ENCODE data around the gene CFAP299.
"Not testable (repeated sequence)": the region's sequence is repeated elsewhere in the genome, so short reads cannot be mapped to it uniquely, and the experiment has no call there.

Gene CFAP299

DNA sequence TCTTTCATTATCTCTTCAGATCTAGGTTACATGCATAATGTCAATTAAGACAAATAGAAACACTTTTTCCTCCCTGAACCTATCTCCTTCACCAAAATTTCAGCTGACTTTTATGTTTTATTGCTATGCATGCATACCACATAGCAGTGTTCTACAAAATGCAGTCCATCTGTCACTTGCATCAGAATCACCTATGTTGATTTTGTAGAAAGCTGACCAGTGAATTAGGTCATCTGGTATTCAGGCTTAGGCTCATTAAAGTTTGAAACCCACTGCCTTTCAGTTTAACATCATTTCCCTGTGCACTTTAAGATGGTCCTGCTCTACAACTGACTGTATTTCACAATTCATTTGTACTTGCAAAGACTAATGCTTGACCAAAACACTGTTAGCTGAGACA is 277.9 kb downstream of the CFAP299 start:
- DNase-seq: no peak

DNA sequence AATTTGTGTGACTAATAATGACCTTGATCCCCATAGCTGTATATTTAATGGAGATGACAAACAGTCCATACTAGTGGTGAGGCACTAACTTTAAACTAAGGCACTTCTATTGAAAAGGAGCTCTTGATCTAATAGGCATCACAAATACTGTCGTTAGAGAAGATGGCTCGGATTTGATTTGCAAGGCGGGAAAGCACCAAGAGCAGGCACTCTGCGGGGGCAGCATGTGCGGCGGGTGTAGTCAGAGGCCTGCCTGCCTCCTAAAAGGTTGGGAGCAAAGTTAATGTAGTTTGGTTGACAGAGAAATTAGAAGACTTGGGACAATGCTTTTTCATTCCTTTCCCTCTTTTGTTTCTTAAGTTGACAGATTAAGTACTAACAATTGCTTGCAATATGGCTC is 278.8 kb downstream of the CFAP299 start:
- DNase-seq: no peak

DNA sequence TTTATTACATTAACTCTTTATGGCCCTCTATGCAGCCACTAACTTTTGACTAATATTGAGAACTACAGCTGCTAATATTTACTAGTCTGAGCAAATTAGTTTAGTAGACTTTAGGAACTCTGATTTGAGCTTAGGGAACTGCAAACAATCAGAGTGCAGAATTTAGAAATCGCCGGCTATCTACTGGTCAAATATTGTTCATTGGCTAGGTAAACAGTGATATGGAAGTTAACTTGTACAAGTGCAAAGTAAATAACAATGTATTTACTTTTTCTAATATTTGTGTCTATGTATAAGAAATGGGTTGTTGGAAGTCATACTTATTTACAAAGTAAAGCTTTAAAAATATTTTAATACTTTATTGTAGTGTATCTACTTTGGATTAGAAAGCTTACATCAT is 279.6 kb downstream of the CFAP299 start:
- no peak for DNase-seq

DNA sequence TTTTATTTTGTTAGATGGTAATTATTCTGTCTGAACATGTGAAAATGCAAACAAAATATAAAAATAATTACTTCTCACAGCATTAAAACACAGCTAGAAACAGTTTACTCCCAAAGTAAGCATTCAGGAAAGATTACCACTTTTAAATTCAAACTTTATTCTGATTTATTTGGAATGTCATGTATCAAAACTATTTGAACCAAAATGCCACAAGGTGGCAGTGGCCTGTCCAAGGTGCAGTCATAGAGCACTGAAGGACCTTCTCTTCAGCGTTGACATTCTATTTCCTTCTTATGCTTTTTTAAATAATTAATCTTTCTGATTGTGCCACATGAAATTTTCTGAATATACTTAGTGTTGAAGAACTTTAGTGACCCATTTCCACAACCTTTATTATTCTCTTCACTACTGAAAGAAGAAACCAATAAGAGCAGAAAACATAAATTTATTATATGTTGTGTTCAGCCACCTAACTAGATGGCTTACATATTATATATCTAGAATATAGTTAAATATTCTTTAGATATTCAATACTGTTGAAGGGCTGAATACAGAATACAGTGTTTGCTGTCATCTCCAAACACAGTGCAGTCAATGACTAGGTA is 283.6 kb downstream of the CFAP299 start:
- DNase-seq: no peak

DNA sequence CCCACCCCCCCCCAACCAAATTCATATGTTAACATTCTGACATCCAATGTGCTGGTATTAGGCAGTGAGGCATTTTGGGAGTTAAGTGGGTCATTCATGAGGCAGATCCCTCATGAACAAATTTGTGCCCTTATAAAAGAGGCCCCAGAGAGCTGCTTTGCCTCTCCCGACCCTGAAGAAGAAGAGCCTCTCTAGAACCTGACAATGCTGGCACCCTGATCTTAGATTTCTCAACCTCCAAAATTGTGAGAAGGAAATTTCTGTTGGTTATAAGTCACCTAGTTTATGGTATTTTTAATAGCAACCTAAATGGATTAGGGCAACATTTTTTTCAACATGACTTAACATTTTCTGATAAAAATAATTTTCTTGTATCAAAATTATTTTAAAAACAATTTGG is 296.3 kb downstream of the CFAP299 start:
- DNase-seq: no peak

DNA sequence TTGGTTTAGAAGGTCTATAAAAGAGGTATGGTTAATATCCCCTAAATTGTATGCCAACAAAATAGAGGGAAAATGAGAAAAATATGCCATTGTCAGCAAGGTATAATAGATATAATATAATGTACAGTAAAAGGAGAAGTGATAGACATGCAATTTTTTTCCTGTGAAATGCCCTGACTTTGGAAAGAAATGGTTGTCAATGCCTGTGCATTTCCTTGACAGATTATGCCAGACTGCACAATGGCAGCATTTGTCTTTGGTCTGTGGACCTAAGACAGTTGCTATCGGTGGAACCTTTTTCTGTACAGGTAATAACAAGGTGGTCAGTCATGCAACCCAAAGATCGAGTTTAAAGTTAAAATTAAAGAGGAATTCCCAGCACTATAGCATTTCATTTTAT is 301.7 kb downstream of the CFAP299 start:
- DNase-seq: no peak

DNA sequence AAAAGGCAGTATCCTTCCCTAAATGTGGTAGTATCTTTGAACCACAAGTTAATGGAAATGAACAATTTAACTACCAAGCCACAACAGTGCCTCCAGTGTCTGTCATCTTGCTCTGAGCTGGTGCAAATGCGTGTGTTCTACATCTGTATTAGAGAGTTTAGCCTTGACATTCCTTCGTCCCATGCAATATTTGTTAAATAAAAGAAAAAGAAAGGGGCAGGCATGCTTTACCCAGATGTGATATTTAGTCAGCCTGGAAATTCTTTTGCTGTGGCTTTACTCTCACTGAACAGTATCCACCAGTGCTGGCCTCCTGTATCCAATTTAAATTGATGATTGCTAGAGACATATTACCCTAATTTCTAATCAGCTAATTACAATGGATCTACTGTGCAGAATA is 310.5 kb downstream of the CFAP299 start:
- no peak for DNase-seq

DNA sequence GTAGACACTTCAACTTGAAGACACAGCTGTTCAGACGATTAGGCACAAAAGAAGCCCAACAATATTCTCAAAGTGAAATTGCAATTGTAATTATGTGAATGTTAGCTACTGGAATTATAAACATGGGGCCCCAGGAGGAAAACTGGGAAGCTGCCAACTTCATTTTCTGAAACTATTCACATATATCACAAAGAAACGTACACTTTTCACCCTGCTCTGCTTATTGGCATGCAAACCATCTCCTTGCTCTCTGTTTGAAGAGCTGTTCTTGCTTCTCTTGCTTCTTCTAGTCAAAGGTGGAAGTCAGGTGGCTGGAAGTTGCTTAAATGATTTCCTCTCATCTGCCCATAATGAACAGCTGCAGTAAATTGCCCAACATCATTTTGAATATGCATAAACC is 320.1 kb downstream of the CFAP299 start:
- no peak for DNase-seq

DNA sequence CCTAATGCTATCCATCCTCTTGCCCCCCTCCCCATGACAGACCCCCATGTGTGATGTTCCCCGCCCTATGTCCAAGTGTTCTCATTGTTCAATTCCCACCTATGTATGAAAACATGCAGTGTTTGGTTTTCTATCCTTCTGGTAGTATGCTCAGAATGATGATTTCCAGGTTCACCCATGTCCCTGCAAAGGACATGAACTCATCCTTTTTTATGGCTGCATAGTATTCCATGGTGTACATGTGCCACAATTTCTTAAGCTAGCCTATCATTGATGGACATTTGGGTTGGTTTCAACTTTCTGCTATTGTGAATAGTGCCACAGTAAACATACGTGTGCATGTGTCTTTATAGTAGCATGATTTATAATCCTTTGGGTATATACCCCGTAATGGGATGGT is 334.6 kb downstream of the CFAP299 start:
- DNase-seq: not testable (repeated sequence)

DNA sequence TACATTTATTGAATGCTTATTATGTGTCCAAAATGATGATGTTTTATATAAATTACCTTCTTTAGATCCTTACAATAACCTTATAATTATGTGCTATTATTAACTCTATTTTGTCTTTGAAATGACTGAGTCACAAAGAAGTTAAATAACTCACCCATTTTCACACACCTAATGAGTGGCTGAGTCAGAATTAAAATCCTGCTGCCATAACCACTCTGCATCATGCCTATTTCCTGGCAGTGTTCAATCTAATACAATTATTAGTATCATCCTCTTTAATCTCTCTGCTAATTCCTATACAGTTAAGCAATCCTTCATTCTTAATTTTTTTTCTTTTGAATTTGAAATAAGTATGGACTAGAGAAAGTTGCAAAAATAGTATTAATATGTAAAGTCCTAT is 342.9 kb downstream of the CFAP299 start:
- DNase-seq: no peak

DNA sequence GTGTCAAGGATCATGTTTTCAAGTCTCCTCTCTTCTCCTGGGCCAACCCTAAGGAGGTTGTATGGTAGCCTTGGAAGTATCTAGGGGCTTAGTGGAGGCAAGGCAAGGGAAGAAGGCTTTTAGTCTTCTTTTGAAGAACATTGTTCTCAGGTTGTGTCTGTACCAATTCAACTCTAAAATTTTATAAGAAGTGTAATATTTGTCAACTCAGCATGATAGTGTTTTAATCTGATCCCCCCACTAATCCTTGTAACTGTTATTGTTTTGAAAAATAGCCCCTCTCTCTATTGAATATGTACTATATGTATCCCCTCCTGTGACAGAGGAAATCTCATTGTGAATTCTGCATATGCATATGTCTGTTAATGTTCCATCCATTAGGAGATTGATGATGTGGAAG is 345.4 kb downstream of the CFAP299 start:
- DNase-seq: no peak

DNA sequence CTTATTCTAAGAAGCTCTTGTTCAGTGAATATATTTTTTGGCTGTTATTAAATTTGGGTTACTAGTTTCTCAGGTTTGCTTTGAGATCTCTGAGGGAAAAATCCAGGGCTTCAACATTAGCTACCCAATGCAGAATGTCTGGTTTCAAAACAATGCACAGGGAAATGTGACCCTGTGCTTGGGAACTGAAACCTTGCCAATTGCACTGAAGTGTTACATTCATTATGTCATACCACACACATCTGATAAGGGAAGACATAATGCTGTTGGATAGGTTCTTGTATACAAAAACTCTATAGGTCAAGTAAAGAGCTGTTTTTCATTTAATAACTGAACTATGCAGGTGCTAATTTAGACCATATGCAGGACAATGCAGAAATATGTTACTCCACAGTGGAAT is 349.7 kb downstream of the CFAP299 start:
- DNase-seq: no peak

DNA sequence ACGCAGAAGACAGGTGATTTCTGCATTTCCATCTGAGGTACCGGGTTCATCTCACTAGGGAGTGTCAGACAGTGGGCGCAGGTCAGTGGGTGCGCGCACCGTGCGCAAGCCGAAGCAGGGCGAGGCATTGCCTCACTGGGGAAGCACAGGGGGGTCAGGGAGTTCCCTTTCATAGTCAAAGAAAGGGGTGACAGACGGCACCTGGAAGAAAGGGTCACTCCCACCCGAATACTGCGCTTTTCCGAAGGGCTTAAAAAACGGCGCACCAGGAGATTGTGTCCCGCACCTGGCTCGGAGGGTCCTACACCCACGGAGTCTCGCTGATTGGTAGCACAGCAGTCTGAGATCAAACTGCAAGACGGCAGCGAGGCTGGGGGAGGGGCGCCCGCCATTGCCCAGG is 352.2 kb downstream of the CFAP299 start:
- not testable (repeated sequence) for DNase-seq

DNA sequence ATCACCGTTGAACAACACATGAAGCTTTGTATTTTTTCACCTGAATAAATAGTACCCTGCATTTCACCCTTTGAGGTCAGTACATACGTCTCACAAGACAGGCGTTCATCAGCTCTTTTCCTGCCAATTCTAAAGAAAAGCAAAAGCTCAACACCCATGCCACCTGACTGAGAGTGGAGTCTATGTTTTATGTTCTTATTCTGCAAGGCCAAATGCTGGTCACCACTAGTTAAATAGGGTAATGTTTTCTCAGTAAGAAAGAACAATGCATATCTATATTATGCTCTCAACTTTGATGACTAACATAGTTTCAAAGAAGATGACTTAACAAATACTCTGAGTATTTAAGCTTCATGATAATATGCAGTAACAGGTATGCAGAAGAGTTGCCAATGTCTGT is 358.6 kb downstream of the CFAP299 start:
- DNase-seq: no peak

DNA sequence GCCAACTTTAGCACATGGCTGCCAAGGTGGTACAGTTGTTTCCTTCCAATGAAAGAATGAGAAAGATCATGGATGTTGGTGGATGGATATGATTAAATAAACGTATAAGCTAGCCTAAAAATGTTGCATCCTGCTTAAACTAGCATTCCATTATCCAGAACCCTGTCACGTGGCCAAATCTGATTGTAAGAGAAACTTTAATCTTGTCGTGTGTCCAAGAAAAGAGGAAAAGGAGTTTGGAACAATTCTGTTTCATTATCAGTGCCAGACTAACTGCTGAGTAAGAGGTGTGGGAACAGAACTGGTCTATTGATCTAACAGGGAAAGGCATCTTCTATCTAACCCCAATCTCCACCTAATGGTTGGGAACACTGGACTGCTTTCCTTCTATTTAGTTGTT is 369.8 kb downstream of the CFAP299 start:
- no peak for DNase-seq

DNA sequence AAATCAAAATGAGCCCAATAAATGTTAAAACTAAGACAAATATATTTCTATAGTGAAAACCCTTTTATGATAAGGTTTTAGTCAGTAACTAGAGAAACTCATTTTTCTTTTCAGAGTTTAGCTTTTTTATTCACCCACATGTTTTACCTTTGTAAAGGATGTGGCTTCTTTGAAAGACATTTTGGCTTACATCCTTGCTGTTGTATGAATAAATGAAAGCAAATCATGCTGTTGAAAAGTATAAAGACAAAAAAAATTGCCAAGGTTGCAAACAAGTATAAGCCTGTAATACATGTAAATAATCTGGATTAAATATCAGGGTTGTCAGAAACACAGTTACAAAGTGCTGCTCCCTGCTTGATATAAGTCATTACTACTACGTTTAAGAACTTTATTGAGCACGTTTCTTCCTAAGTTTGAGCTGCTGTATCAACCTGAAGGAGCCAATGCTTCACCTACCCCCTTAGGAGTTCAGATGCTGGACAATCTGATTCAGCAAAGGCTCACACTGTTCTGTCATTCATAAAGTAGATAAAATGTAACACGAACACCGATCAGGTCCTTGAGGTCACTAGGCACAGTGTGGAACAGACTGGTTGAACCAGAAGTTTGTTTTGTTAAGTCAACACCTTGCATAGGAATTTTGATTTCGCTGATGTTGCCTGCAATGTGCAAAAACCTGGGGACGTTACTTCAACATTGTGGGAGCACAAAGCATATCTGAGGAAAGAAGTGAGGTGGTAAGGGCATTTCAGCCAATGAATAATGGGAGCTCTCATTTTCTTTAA is 373.7 kb downstream of the CFAP299 start:
- DNase-seq: no peak

DNA sequence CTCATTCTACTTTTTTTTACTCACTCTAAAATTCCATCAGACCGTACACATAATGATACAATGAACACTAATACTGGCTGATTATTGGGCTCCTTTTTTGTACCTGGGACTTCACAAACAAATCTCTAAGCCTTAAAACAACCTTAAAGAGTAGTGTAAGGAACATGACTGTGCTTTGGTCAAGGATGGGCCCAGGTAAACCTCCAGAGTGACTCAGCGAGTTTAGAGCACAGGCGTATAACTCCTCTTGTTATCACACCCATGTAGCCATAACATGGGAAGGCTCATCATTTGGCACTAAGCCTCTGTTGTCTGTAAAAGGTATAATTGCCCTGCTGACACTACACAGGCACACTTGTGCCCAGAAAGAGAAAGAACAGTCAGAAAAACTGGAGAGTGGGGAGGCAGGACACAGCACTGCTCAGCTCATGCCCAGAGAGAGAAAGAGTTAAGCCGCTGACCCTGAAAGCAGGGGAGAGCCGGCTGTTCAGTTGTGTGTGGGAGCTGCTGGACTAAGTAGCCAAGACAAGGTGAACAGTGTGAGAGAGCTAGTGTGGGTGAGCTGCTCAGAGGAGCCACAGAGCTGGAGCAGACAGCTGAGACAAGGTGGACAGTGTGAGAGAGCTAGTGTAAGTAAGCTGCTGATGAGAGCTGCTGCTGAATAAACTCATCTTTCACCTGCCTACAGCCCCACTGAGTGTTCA is 375.4 kb downstream of the CFAP299 start:
- DNase-seq: no peak

DNA sequence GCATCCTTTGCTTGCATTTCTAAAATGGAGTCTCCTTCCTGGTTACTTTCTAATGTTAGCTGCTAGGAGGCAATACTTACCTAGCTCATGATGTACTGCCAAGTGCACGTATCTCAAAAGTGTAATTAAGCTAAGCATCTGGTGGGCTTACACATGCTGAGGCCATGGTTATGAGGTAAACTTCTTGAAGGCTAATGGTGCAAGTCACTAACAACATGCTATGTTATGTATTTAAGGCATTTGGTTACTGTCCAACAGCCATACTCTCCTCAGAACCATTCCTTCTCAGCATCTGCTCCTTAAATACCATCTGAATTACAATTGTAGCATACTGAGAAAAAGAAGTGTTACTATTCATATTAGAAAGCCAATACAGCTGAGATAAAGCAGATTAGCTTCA is 376.4 kb downstream of the CFAP299 start:
- DNase-seq: no peak

DNA sequence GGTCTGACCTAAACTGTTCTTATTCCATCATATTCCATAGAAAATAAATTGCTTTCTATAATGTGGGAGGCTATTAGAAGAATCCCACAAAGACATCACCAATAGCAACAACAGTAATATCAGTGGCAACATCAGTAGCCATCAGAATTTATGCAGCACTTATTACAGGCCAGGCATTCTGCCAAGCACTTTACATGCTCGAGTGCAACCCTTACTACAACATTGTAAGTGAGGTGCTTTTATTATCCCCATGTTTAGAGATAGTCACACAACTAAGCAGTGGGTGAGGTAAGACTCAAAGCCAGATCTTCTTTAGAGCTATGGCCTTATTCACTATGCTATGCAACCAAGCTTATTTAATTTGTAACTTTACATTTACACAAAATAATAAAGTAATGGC is 377.9 kb downstream of the CFAP299 start:
- no peak for DNase-seq

DNA sequence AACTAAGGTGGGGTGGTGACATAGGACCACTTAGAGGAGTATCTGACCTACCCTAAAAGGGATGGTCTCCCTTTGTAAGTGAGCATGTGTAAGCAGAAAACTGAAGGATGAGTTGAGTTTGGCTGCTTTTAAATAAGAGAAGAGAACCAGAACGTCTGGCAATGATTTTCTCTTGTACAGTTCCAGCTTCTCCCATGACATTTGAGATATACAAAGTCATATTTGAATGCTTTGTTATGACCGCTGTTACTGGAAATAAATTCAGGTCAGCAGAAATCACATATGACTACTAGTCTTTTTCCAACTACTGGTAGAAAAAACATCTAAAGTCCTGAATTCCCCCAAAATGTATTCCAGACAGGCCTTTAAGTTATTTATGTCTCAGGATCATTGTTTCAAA is 381.7 kb downstream of the CFAP299 start:
- no peak for DNase-seq

DNA sequence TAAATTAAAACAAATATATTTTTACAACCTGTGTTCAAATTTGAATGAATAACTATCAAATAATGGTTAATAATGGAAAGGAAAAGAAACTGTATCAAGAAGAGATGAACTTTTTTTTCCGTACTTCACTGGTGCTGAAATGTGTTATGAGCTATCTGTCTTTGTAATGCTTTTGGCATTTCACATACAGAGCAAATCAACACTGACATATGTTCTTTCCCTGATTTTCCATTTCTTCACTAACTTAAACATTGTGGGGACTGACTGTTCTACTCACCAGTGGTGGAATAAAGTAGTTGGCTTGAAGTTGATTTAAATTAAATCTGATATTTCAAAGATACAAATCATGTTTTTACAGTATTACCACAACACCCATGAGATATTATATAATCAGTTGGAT is 390.9 kb downstream of the CFAP299 start:
- DNase-seq: no peak

DNA sequence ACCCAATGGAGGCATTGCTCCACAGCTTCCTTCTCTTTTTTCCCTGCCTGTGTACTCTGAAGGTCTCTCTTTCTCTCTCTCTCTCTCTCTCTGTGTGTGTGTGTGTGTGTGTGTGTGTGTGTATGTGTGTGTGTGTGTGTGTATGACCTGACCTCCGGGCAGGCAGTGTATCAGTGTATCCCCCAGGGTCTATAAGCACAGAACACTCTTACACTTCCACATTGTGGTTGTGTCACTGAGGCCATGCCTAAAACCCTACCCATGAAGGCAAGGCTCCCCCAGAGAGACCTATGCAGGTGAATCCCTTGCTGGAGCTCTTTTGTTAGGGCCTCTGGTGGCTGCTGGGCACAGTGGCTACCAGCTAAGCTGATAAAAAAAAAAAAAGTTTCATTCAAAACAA is 394.6 kb downstream of the CFAP299 start:
- no peak for DNase-seq

DNA sequence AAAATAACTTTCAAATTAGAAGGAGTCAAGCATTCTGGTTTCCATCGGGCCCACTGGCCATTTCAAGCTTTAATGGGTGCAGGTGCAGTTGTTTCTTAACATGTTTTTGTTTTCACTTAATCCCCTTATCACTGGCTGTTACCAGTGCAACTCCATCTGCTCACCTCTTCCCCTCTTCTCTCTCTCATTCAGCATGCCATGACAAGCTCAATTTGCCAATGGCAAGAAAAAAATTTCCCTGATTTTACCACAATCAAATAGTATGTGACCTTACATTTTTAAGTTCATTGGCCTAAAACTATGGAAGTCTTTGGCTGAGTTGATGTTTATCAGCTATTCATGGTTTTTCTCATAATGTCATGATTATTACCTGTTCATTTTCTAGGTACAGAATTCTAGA is 395.9 kb downstream of the CFAP299 start:
- DNase-seq: no peak

DNA sequence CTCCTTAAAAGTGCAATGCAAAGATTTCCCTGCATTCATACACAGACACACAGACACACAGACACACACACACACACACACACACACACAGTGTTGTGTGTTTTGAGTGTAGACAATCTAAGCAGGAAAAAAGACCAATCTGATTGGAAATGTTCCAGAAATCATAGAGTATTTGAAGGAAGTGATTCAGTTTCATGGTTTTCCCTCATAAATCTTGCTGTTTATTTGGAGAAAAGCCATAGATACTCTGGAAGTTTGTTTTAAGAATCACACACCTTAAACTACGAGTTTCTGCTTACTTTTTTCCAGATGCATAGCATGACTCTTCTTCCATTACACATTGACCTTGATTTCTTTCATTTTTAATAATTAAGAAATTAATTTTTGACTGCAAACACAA is 396.5 kb downstream of the CFAP299 start:
- DNase-seq: no peak

Data from activated T-cell treated with anti-CD3 and anti-CD28 coated beads, Interleukin-2, amount 50 U/mL, for 48 hours (primary cell).